Loucy (cell line): Measurements from ENCODE around the gene N4BP3.

Experiments used
- CTCF ChIP-seq: fragments of 200-600 bp; sonication (generic); conservative IDR thresholded peaks from 2 replicates; pipeline ENCODE4 v1.5.1; 2014; ENCODE audit warnings: mild to moderate bottlenecking, antibody characterized with exemption, low read length
- EZH2phosphoT487 ChIP-seq: fragments of 200-600 bp; IDR thresholded peaks from 2 replicates; pipeline ENCODE4 v1.6.1; 2018; ENCODE audit warnings: antibody characterized with exemption, mild to moderate bottlenecking, moderate library complexity, borderline replicate concordance

GRCh38 chr5:178119915-178120606 lies 6.7 kb downstream of the N4BP3 start:
- TF ChIP-seq CTCF (no peak), EZH2phosphoT487 (no peak)
